ENCODE results near the gene NME9. TPM values are rescaled to one million over a fixed set of nuclear protein-coding genes. Genes with fewer than 3 reads are reported as not detected.

The NME9 gene
- total RNA-seq, 1 experiment from 2014 or later: not detected

DNA sequence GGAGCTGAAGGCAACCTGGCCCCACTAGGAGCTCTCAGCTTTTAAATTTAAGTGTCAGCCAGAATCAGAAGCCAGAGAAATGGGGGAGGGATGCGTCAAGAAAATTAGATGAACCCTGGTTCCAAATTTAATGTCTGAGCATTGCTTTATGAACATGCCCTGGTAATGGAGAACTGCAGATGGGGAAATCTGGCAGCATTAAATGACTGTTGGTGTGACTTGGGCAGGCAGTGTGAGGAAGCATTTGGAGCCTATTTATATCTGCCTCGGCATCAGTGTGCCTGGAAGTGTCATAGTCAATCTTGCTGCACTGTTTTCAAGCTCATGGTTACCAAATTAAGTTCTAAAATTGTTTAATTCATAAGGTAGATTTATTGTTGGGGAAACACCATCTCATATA, 29.0 kb downstream of the NME9 start:
- Mint-ChIP-seq H3K27ac (ENCODE audit: unreplicated experiment) (no peak overlapping the region), H3K4me1 (ENCODE audit: low read depth, unreplicated experiment) (no peaks in the 10 kb centered on the region), H3K4me3 (ENCODE audit: low read depth, unreplicated experiment) (no peak overlapping the region), H3K36me3 (ENCODE audit: insufficient read depth, unreplicated experiment) (peaks cover 13% of the 10 kb centered on the region), H3K9me3 (ENCODE audit: low read depth, unreplicated experiment) (no peaks in the 10 kb centered on the region), H3K27me3 (ENCODE audit: unreplicated experiment) (no peaks in the 10 kb centered on the region)
- DNase-seq: no peak
- BruUV-seq (replicated peaks): no TSS peak
- intact Hi-C loops (cut with micrococcal nuclease; ENCODE audit: unreplicated experiment): no loop called here
- CTCF ChIA-PET: no interaction called here
- TF ChIP-seq CTCF (IDR thresholded peaks at IDR 0.05; ENCODE audit: unreplicated experiment): no peak

DNA sequence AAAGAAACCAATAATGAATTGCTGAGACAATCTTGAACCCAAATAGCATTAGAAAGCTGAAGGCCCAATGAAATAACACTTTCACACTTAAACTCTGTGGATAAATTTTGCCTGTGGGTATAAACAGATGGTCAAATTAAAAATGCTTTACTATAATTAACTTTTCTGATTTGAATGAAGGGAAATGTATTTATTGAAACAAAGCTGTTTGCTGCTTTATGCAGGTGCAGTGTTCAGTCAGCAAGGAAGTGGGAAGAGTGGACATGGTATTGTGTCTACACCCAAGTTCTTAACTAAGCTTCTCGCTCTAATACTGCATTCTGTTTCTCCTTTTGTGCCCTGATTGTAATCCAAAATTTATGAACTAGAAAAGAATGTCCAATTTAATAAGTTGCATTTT, 31.8 kb downstream of the NME9 start:
- TF ChIP-seq CTCF (IDR thresholded peaks at IDR 0.05; ENCODE audit: unreplicated experiment): no peak
- H3K36me3 Mint-ChIP-seq (ENCODE audit: insufficient read depth, unreplicated experiment): peaks cover 13% of the 10 kb centered on the region
- CTCF ChIA-PET: no interaction called here
- no peaks in the 10 kb centered on the region for H3K27me3 Mint-ChIP-seq (ENCODE audit: unreplicated experiment)
- intact Hi-C loops (cut with micrococcal nuclease; ENCODE audit: unreplicated experiment): no loop called here
- H3K27ac Mint-ChIP-seq (ENCODE audit: unreplicated experiment): no peak overlapping the region
- no peaks in the 10 kb centered on the region for H3K4me1 Mint-ChIP-seq (ENCODE audit: low read depth, unreplicated experiment)
- BruUV-seq (replicated peaks): no TSS peak
- H3K4me3 Mint-ChIP-seq (ENCODE audit: low read depth, unreplicated experiment): no peak overlapping the region
- H3K9me3 Mint-ChIP-seq (ENCODE audit: low read depth, unreplicated experiment): no peaks in the 10 kb centered on the region
- no peak for DNase-seq

DNA sequence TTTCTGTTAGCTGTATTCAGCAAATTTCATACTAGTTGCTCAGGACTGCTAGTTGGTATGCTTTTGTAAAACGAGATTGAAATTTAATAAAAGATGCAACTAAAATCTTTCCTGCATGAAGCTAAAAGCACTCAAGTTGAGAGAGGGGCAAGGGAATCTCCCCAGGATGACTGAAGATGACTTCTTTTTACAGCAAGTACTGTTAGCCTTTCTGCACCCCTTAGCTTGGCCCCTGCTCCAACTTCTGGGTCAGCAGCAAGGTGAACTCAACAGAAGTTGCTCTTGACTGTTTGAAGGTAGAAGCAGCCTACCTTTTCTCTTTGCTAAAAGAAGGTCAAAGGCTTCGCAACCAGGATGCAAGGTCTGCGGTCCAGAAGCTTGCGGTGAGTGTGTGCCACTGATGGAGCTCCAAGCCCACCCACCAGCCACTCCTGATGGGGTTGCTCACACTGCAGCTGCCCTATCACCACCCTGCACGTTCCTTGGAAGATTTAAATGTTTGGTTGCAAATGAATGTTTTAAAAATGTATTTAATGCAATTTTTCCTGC, 32.5 kb downstream of the NME9 start:
- no TSS peak for BruUV-seq (replicated peaks)
- Mint-ChIP-seq H3K27me3 (ENCODE audit: unreplicated experiment) (no peaks in the 10 kb centered on the region), H3K36me3 (ENCODE audit: insufficient read depth, unreplicated experiment) (peaks cover 13% of the 10 kb centered on the region), H3K4me1 (ENCODE audit: low read depth, unreplicated experiment) (no peaks in the 10 kb centered on the region), H3K4me3 (ENCODE audit: low read depth, unreplicated experiment) (no peak overlapping the region), H3K9me3 (ENCODE audit: low read depth, unreplicated experiment) (no peaks in the 10 kb centered on the region), H3K27ac (ENCODE audit: unreplicated experiment) (no peak overlapping the region)
- intact Hi-C loops (cut with micrococcal nuclease; ENCODE audit: unreplicated experiment): no loop called here
- DNase-seq: no peak
- CTCF ChIA-PET: no interaction called here
- TF ChIP-seq CTCF (IDR thresholded peaks at IDR 0.05; ENCODE audit: unreplicated experiment): no peak

DNA sequence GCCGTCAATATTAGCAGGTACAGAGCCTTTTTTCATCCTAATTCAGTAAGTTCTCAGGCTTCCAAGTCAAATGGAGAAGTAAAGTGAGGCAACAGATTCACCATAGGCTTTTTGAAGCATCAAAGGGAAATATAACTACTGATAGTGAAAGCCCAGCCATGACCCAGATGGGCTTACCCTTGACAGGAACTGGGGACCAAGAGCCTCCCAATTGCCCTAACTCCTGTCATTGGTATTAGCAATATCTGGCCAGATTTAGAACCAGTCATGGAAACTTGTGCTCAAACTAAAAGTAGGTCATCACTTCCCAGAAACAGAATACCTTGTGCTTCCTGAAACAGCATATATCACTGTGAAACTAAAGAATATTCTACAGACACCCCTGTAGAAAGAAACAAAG, 33.0 kb downstream of the NME9 start:
- DNase-seq: no peak
- Mint-ChIP-seq H3K4me3 (ENCODE audit: low read depth, unreplicated experiment) (no peak overlapping the region), H3K27ac (ENCODE audit: unreplicated experiment) (no peak overlapping the region), H3K27me3 (ENCODE audit: unreplicated experiment) (no peaks in the 10 kb centered on the region), H3K4me1 (ENCODE audit: low read depth, unreplicated experiment) (no peaks in the 10 kb centered on the region), H3K9me3 (ENCODE audit: low read depth, unreplicated experiment) (no peaks in the 10 kb centered on the region), H3K36me3 (ENCODE audit: insufficient read depth, unreplicated experiment) (peaks cover 13% of the 10 kb centered on the region)
- BruUV-seq (replicated peaks): no TSS peak
- intact Hi-C loops (cut with micrococcal nuclease; ENCODE audit: unreplicated experiment): no loop called here
- no peak for TF ChIP-seq CTCF (IDR thresholded peaks at IDR 0.05; ENCODE audit: unreplicated experiment)
- CTCF ChIA-PET: no interaction called here

All from Calu3 (cell line).